ENCODE data around the gene PTPRM.

- TF ChIP-seq POLR2A (IDR thresholded peaks at IDR 0.05) (no peak), CTCF (IDR thresholded peaks at IDR 0.05) (no peak), POLR2AphosphoS5 (IDR thresholded peaks at IDR 0.05) (no peak)
Observed at GRCh38 chr18:7987284-7987976, 420.3 kb downstream of the PTPRM start.

Measured in sigmoid colon (tissue), 4 donors.